OCI-LY1 (cell line): ENCODE results near the gene FXR1.
"Not testable (repeated sequence)": the region's sequence is repeated elsewhere in the genome, so short reads cannot be mapped to it uniquely, and the experiment has no call there.

Experiments used
- H2AFZ ChIP-seq: fragments of 200-600 bp; sonication (generic), shearing (Covaris generic); 2 replicates; pipeline ENCODE4 v1.6.0; 2014; ENCODE audit warnings: antibody characterized with exemption, mild to moderate bottlenecking, low read length
- H3F3A ChIP-seq: fragments of 200-600 bp; sonication (generic), shearing (Covaris generic); 2 replicates; pipeline ENCODE4 v1.6.0; 2014; ENCODE audit warnings: mild to moderate bottlenecking, antibody characterized with exemption, low read length, moderate library complexity; ENCODE audit not compliant: insufficient read depth
- H3K27ac ChIP-seq: fragments of 200-600 bp; sonication (generic); 2 replicates; pipeline ENCODE4 v1.5.1; 2014; ENCODE audit warnings: low read length, mixed run types, mild to moderate bottlenecking, low read depth; ENCODE audit not compliant: poor library complexity, severe bottlenecking
- H3K27me3 ChIP-seq: fragments of 200-600 bp; sonication (generic); 2 replicates; pipeline ENCODE4 v1.6.0; 2014; ENCODE audit warnings: antibody characterized with exemption, mild to moderate bottlenecking, low read length, moderate library complexity; ENCODE audit not compliant: insufficient read depth
- H3K36me3 ChIP-seq: fragments of 200-600 bp; sonication (generic); 2 replicates; pipeline ENCODE4 v1.6.1; 2014; ENCODE audit warnings: mild to moderate bottlenecking, antibody characterized with exemption, low read length, moderate library complexity, mixed read lengths; ENCODE audit not compliant: insufficient read depth
- H3K4me1 ChIP-seq: fragments of 200-600 bp; sonication (generic); 2 replicates; pipeline ENCODE4 v1.5.1; 2014; ENCODE audit warnings: mild to moderate bottlenecking, low read length, moderate library complexity; ENCODE audit not compliant: insufficient read depth, severe bottlenecking
- H3K4me2 ChIP-seq: fragments of 200-600 bp; sonication (generic), shearing (Covaris generic); 2 replicates; pipeline ENCODE4 v1.6.1; 2014; ENCODE audit warnings: low read length
- H3K4me3 ChIP-seq: fragments of 200-600 bp; sonication (generic); 2 replicates; pipeline ENCODE4 v1.5.1; 2014; ENCODE audit warnings: low read length, low read depth, mild to moderate bottlenecking, mixed read lengths; ENCODE audit not compliant: poor library complexity, severe bottlenecking
- H3K79me2 ChIP-seq: fragments of 200-600 bp; shearing (Covaris generic); 2 replicates; pipeline ENCODE4 v1.6.1; 2016; ENCODE audit warnings: mixed run types, low read length, mixed read lengths; ENCODE audit not compliant: insufficient read depth
- H3K9ac ChIP-seq: fragments of 200-600 bp; sonication (generic), shearing (Covaris generic); 2 replicates; pipeline ENCODE4 v1.6.1; 2014; ENCODE audit warnings: mild to moderate bottlenecking, low read length, mixed read lengths
- H3K9me2 ChIP-seq: fragments of 200-600 bp; sonication (generic), shearing (Covaris generic); 2 replicates; pipeline ENCODE4 v1.6.1; 2014; ENCODE audit warnings: low read depth, mild to moderate bottlenecking, low read length, mixed read lengths
- H3K9me3 ChIP-seq: fragments of 200-600 bp; shearing (Covaris generic); 2 replicates; pipeline ENCODE4 v1.6.1; 2014; ENCODE audit warnings: low read length, mixed read lengths
- H4K20me1 ChIP-seq: fragments of 200-600 bp; sonication (generic), shearing (Covaris generic); 2 replicates; pipeline ENCODE4 v1.6.0; 2016; ENCODE audit warnings: mild to moderate bottlenecking, low read length; ENCODE audit not compliant: insufficient read depth
- CTCF ChIP-seq: fragments of 200-600 bp; sonication (generic), shearing (Covaris generic); IDR thresholded peaks from 2 replicates; pipeline ENCODE4 v1.5.1; 2017; ENCODE audit warnings: mild to moderate bottlenecking, antibody characterized with exemption, low read length, moderate library complexity, mixed read lengths
- EZH2 ChIP-seq: fragments of 200-600 bp; sonication (generic), shearing (Covaris generic); IDR thresholded peaks from 2 replicates; pipeline ENCODE4 v1.8.0; 2017; ENCODE audit warnings: borderline replicate concordance, mixed run types, mild to moderate bottlenecking, antibody characterized with exemption, low read length, moderate library complexity, mixed read lengths

Gene FXR1

GRCh38 chr3:180981912-180982311, 69.4 kb downstream of the FXR1 start:
- H3K9ac ChIP-seq = no peak overlapping the region
- H3K4me1 ChIP-seq = no peaks in the 10 kb centered on the region
- peaks cover 92% of the 10 kb centered on the region for H3K36me3 ChIP-seq
- peaks cover 16% of the 10 kb centered on the region for H3F3A ChIP-seq
- no peak overlapping the region for H3K4me2 ChIP-seq
- no peak overlapping the region for H2AFZ ChIP-seq
- TF ChIP-seq EZH2 (no peak), CTCF (no peak)
- H3K27ac ChIP-seq = no peak overlapping the region
- no peaks in the 10 kb centered on the region for H4K20me1 ChIP-seq
- no peaks in the 10 kb centered on the region for H3K9me2 ChIP-seq
- H3K9me3 ChIP-seq = no peaks in the 10 kb centered on the region
- H3K79me2 ChIP-seq = no peaks in the 10 kb centered on the region
- no peak overlapping the region for H3K4me3 ChIP-seq
- H3K27me3 ChIP-seq = no peaks in the 10 kb centered on the region

GRCh38 chr3:180983136-180983535, 70.7 kb downstream of the FXR1 start:
- no peak overlapping the region for H3K9ac ChIP-seq
- H3K27me3 ChIP-seq = no peaks in the 10 kb centered on the region
- H3K79me2 ChIP-seq = no peaks in the 10 kb centered on the region
- H3K9me2 ChIP-seq = no peaks in the 10 kb centered on the region
- no peak overlapping the region for H3K4me3 ChIP-seq
- H3K4me1 ChIP-seq = no peaks in the 10 kb centered on the region
- no peak overlapping the region for H3K27ac ChIP-seq
- no peaks in the 10 kb centered on the region for H3K9me3 ChIP-seq
- H2AFZ ChIP-seq = no peak overlapping the region
- H4K20me1 ChIP-seq = no peaks in the 10 kb centered on the region
- H3F3A ChIP-seq = peaks cover 16% of the 10 kb centered on the region
- no peak for TF ChIP-seq EZH2
- no peak for TF ChIP-seq CTCF
- H3K4me2 ChIP-seq = no peak overlapping the region
- H3K36me3 ChIP-seq = peaks cover 80% of the 10 kb centered on the region

- H3K27ac ChIP-seq, H3K9me2 ChIP-seq, H2AFZ ChIP-seq, H3K9me3 ChIP-seq, H4K20me1 ChIP-seq, H3K4me2 ChIP-seq, H3K4me3 ChIP-seq, H3K9ac ChIP-seq, H3K27me3 ChIP-seq, H3K79me2 ChIP-seq: not testable (repeated sequence)
- Histone ChIP-seq H3K4me1 (peaks cover 18% of the 10 kb centered on the region), H3F3A (peaks cover 16% of the 10 kb centered on the region), H3K36me3 (peaks cover 49% of the 10 kb centered on the region; the same call in 1 of the 2 replicates)
Measured at GRCh38 chr3:180986366-180986765, 73.9 kb downstream of the FXR1 start.

GRCh38 chr3:180987344-180987743, 74.9 kb downstream of the FXR1 start:
- TF ChIP-seq CTCF (no peak), EZH2 (no peak)
- no peak overlapping the region for H3K4me2 ChIP-seq

More at GRCh38 chr3:180987344-180987743, 74.9 kb downstream of the FXR1 start:
- no peaks in the 10 kb centered on the region for H4K20me1 ChIP-seq
- H2AFZ ChIP-seq = no peak overlapping the region
- H3K9me2 ChIP-seq = no peaks in the 10 kb centered on the region
- H3K9me3 ChIP-seq = no peaks in the 10 kb centered on the region
- H3F3A ChIP-seq = peaks cover 10% of the 10 kb centered on the region
- H3K4me3 ChIP-seq = no peak overlapping the region
- no peaks in the 10 kb centered on the region for H3K27me3 ChIP-seq
- peaks cover 4% of the 10 kb centered on the region; the same call in 1 of the 2 replicates for H3K79me2 ChIP-seq
- peaks cover 18% of the 10 kb centered on the region for H3K4me1 ChIP-seq
- H3K36me3 ChIP-seq = peaks cover 40% of the 10 kb centered on the region; the same call in 1 of the 2 replicates
- no peak overlapping the region for H3K27ac ChIP-seq
- H3K9ac ChIP-seq = no peak overlapping the region
